Caco-2 (cell line): ENCODE measurements around the gene LCTL. TPM values are rescaled to one million over a fixed set of nuclear protein-coding genes. Genes with fewer than 3 reads are reported as not detected.
"Not testable (repeated sequence)": the region's sequence is repeated elsewhere in the genome, so short reads cannot be mapped to it uniquely, and the experiment has no call there.

Experiments
- BruUV-seq: library from RNA; stranded (reverse); fragments of 400-500 nt; replicated peaks from 2 replicates; lab custom pipeline; 2021; lab: Mats Ljungman, UMichigan
- CTCF ChIA-PET: fragments of 300-600 bp; sonication (Branson Sonifier 250); formaldehyde crosslinking; loops from one replicate; lab custom pipeline; 2022; ENCODE audit warnings: antibody characterized with exemption; lab: Charles Lee
- POLR2A ChIA-PET: fragments of 300-600 bp; sonication (Branson Sonifier 250); formaldehyde crosslinking; loops from one replicate; lab custom pipeline; 2022; ENCODE audit warnings: antibody characterized with exemption; lab: Charles Lee
- DNase-seq, 2 experiments: peaks; one replicate each; pipeline versions ENCODE4 v3.0.0 to v3.0.0-alpha.2; 2020 to 2022
- H3K27me3 ChIP-seq: replicated peaks from 2 replicates; pipeline ENCODE4 v1.6.0; 2011; ENCODE audit warnings: low read length; ENCODE audit not compliant: control insufficient read depth, insufficient read depth
- H3K36me3 ChIP-seq: 2 replicates; pipeline ENCODE4 v1.5.1; 2011; ENCODE audit warnings: low read length; ENCODE audit not compliant: control insufficient read depth, insufficient read depth
- H3K4me1 ChIP-seq: fragments of 250-450 bp; sonication (Bioruptor Pico); 2 replicates; pipeline ENCODE4 v1.5.1; 2020; ENCODE audit warnings: mild to moderate bottlenecking
- H3K4me3 ChIP-seq: 2 replicates; pipeline ENCODE4 v1.5.1; 2011; ENCODE audit warnings: low read depth, mild to moderate bottlenecking, control low read depth, low read length
- H3K9me3 ChIP-seq: fragments of 250-450 bp; sonication (Bioruptor Pico); 2 replicates; pipeline ENCODE4 v1.5.1; 2020; ENCODE audit warnings: mild to moderate bottlenecking, moderate library complexity
- H3K27ac Mint-ChIP-seq: one replicate; pipeline ENCODE4 v1.8.0; 2022; ENCODE audit warnings: mixed read lengths; ENCODE audit not compliant: unreplicated experiment
- H3K27me3 Mint-ChIP-seq: one replicate; pipeline ENCODE4 v1.8.0; 2022; ENCODE audit warnings: mixed read lengths; ENCODE audit not compliant: insufficient read depth, unreplicated experiment
- H3K36me3 Mint-ChIP-seq: one replicate; pipeline ENCODE4 v1.8.0; 2022; ENCODE audit warnings: mild to moderate bottlenecking, mixed read lengths; ENCODE audit not compliant: insufficient read depth, unreplicated experiment
- H3K4me1 Mint-ChIP-seq: one replicate; pipeline ENCODE4 v1.8.0; 2022; ENCODE audit warnings: low read depth, mixed read lengths; ENCODE audit not compliant: unreplicated experiment
- H3K4me3 Mint-ChIP-seq: one replicate; pipeline ENCODE4 v1.8.0; 2022; ENCODE audit warnings: mild to moderate bottlenecking, moderate library complexity, mixed read lengths; ENCODE audit not compliant: unreplicated experiment
- H3K9me3 Mint-ChIP-seq: one replicate; pipeline ENCODE4 v1.8.0; 2022; ENCODE audit warnings: mixed read lengths; ENCODE audit not compliant: unreplicated experiment
- intact Hi-C: fragments of 100-400 bp; cut with micrococcal nuclease; formaldehyde crosslinking; loops from one replicate; pipeline ENCODE4 v1.10.0; 2022; ENCODE audit not compliant: unreplicated experiment
- total RNA-seq: library from RNA; stranded (reverse); gene quantifications from 2 replicates; pipeline ENCODE4 v1.2.3, GENCODE V29; 2022
- TF ChIP-seq, protein P1 (sequence below), 2 experiments: fragments of 200-600 bp in 1 of 2; IDR thresholded peaks; 1 replicate in 1 of 2; 2 replicates in 1 of 2; pipeline versions ENCODE4 v1.5.1 to v1.8.0; 2011 to 2022; ENCODE audit warnings: antibody characterized with exemption in 1 of 2, control low read depth in 1 of 2, inconsistent platforms in 1 of 2, low read depth in 1 of 2, low read length in 1 of 2, mild to moderate bottlenecking in 1 of 2, moderate library complexity in 1 of 2; ENCODE audit not compliant: insufficient read depth in 1 of 2, severe bottlenecking in 1 of 2, unreplicated experiment in 1 of 2

Gene LCTL
- total RNA-seq, 1 experiment from 2014 or later, result not detected

DNA sequence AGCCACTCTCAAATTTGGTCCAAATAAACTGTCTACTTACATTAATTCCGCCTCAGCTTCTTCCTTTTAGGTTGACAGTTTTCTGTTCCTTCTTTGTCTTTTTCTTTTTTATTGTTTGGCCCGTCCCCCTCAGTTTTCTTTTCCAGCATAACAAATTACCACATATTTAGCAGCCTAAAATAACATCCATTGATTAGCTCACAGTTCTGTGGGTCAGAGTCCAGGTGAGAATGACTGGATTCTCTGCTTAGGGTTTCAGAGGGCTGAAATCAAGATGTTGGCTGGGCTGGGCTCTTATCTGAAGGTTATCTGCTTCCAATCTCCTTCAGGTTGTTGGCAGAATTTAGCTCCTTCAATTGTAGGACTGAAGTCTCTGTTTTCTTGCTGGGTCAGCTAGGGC, 24.6 kb upstream of the LCTL start:
- no peaks in the 10 kb centered on the region for H3K9me3 ChIP-seq
- peaks cover 40% of the 10 kb centered on the region for H3K4me1 ChIP-seq
- DNase-seq, result no peak
- no TSS peak for BruUV-seq
- H3K9me3 Mint-ChIP-seq, result no peaks in the 10 kb centered on the region
- no peaks in the 10 kb centered on the region for H3K27me3 Mint-ChIP-seq
- peaks cover 20% of the 10 kb centered on the region for H3K4me1 Mint-ChIP-seq
- H3K27me3 ChIP-seq, result no peaks in the 10 kb centered on the region
- no peak overlapping the region for H3K4me3 ChIP-seq
- intact Hi-C loops, result loop anchor here (5.0 kb wide), 1 partner anchor 93 kb away; the partner anchor contains the start of gene SNAPC5
- no peak overlapping the region for H3K4me3 Mint-ChIP-seq
- TF ChIP-seq, protein P1, sequence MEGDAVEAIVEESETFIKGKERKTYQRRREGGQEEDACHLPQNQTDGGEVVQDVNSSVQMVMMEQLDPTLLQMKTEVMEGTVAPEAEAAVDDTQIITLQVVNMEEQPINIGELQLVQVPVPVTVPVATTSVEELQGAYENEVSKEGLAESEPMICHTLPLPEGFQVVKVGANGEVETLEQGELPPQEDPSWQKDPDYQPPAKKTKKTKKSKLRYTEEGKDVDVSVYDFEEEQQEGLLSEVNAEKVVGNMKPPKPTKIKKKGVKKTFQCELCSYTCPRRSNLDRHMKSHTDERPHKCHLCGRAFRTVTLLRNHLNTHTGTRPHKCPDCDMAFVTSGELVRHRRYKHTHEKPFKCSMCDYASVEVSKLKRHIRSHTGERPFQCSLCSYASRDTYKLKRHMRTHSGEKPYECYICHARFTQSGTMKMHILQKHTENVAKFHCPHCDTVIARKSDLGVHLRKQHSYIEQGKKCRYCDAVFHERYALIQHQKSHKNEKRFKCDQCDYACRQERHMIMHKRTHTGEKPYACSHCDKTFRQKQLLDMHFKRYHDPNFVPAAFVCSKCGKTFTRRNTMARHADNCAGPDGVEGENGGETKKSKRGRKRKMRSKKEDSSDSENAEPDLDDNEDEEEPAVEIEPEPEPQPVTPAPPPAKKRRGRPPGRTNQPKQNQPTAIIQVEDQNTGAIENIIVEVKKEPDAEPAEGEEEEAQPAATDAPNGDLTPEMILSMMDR (IDR thresholded peaks at IDR 0.05; ENCODE audit: insufficient read depth in 1 of 2, low read depth in 1 of 2, low read length in 1 of 2, severe bottlenecking in 1 of 2, unreplicated experiment in 1 of 2), result no peak
- H3K36me3 ChIP-seq, result no peaks in the 10 kb centered on the region
- no peak overlapping the region for H3K27ac Mint-ChIP-seq
- H3K36me3 Mint-ChIP-seq, result no peaks in the 10 kb centered on the region
- POLR2A ChIA-PET, result no interaction called here
- CTCF ChIA-PET, result interaction anchor here (0.7 to 1.0 kb wide), 2 partner anchors 28 to 108 kb away, joined by 3 read pairs; no protein-coding TSS in a partner anchor

DNA sequence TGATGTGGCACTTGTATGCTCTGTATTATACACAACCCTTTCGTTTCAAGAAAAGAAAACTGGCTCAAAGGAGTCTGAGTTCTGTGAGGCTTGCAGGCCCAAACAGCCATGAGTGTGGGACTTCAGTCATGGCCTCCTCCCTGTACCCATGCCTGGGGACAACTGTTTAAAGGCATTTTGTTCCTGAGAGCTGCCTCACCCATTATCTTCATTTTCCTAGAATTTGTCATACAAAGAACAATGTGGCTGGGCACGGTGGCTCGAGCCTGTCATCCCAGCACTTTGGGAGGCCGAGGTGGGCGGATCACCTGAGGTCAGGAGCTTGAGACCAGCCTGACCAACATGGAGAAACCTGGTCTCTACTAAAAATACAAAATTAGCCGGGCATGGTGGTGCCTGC, 23.6 kb upstream of the LCTL start:
- DNase-seq, H3K27me3 ChIP-seq, H3K36me3 Mint-ChIP-seq, H3K9me3 Mint-ChIP-seq, POLR2A ChIA-PET, H3K9me3 ChIP-seq, H3K36me3 ChIP-seq, H3K27ac Mint-ChIP-seq, H3K4me3 Mint-ChIP-seq, H3K27me3 Mint-ChIP-seq, H3K4me3 ChIP-seq, CTCF ChIA-PET, BruUV-seq, intact Hi-C loops: not testable (repeated sequence)
- peaks cover 20% of the 10 kb centered on the region for H3K4me1 Mint-ChIP-seq
- peaks cover 40% of the 10 kb centered on the region for H3K4me1 ChIP-seq

DNA sequence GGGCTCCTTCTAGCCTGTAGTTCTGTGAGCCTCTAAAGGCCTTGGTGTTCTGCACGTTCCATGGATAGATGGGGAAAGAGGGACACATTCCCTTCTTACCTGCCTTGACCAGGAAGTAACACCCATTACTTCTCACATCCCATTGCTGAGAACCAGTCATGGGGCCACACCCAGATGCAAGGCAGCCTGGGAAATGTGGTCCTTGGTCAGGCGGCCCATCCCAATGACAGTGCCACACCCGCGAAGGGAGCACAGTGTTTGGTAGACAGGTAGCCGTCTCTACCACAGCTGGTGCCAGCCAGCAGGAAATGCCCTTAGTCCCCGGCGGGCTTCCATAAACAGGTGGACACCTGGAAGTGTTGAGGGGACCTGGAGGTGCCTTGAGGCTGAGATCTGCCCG, 23.2 kb upstream of the LCTL start:
- peaks cover 40% of the 10 kb centered on the region for H3K4me1 ChIP-seq
- H3K36me3 ChIP-seq, result no peaks in the 10 kb centered on the region
- intact Hi-C loops, result no loop called here
- H3K36me3 Mint-ChIP-seq, result no peaks in the 10 kb centered on the region
- BruUV-seq, result no TSS peak
- H3K4me3 Mint-ChIP-seq, result no peak overlapping the region
- no peak overlapping the region for H3K4me3 ChIP-seq
- CTCF ChIA-PET, result no interaction called here
- no peaks in the 10 kb centered on the region for H3K27me3 Mint-ChIP-seq
- POLR2A ChIA-PET, result no interaction called here
- TF ChIP-seq, protein P1 (IDR thresholded peaks at IDR 0.05; ENCODE audit: insufficient read depth in 1 of 2, low read depth in 1 of 2, low read length in 1 of 2, severe bottlenecking in 1 of 2, unreplicated experiment in 1 of 2), result no peak
- H3K9me3 ChIP-seq, result no peaks in the 10 kb centered on the region
- no peaks in the 10 kb centered on the region for H3K27me3 ChIP-seq
- no peaks in the 10 kb centered on the region for H3K9me3 Mint-ChIP-seq
- no peak overlapping the region for H3K27ac Mint-ChIP-seq
- peaks cover 20% of the 10 kb centered on the region for H3K4me1 Mint-ChIP-seq
- no peak for DNase-seq

DNA sequence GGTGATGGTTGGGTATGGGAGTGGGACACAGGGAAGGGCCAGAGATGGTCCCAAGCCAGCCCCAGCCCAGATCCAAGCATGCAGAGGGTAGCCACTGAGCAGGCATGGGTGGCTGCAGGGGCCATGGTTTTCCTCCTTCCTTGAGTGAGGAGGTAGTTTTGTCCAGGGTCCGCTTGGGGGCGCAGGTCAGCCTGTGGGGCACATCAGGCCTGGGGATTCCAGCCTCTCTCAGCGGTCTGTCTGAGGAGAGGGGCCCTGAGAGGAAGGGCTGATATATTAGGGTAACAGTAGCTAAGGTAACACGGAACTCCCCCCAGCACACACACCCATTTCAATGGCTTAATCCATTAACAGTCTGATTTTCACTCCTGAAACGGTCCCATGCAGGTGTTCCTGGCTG, 22.7 kb upstream of the LCTL start:
- Mint-ChIP-seq H3K27me3 (no peaks in the 10 kb centered on the region), H3K9me3 (no peaks in the 10 kb centered on the region), H3K36me3 (no peaks in the 10 kb centered on the region), H3K4me3 (no peak overlapping the region), H3K4me1 (peaks cover 20% of the 10 kb centered on the region), H3K27ac (no peak overlapping the region)
- Histone ChIP-seq H3K9me3 (no peaks in the 10 kb centered on the region), H3K27me3 (no peaks in the 10 kb centered on the region), H3K36me3 (no peaks in the 10 kb centered on the region), H3K4me1 (peaks cover 35% of the 10 kb centered on the region), H3K4me3 (no peak overlapping the region)
- POLR2A ChIA-PET, result no interaction called here
- BruUV-seq, result no TSS peak
- TF ChIP-seq, protein P1 (IDR thresholded peaks at IDR 0.05; ENCODE audit: insufficient read depth in 1 of 2, low read depth in 1 of 2, low read length in 1 of 2, severe bottlenecking in 1 of 2, unreplicated experiment in 1 of 2), result no peak
- no peak for DNase-seq
- intact Hi-C loops, result no loop called here
- CTCF ChIA-PET, result no interaction called here
